Measurements from ENCODE around the gene SLC2A14.
"Not testable (repeated sequence)": the region's sequence is repeated elsewhere in the genome, so short reads cannot be mapped to it uniquely, and the experiment has no call there.

Gene SLC2A14

GRCh38 chr12:7787574-7788293 lies 85.0 kb downstream of the SLC2A14 start:
- TF ChIP-seq ZFX (IDR thresholded peaks at IDR 0.05; ENCODE audit: borderline replicate concordance) (no peak), CTCF (IDR thresholded peaks at IDR 0.05) (no peak)
- H3K27ac ChIP-seq: no peak overlapping the region

GRCh38 chr12:7784701-7785100 lies 88.0 kb downstream of the SLC2A14 start:
- H3K27ac ChIP-seq: no peak overlapping the region
- no peak for TF ChIP-seq ZFX (IDR thresholded peaks at IDR 0.05; ENCODE audit: borderline replicate concordance)
- TF ChIP-seq CTCF (IDR thresholded peaks at IDR 0.05): no peak

- not testable (repeated sequence) for H3K27ac ChIP-seq
Measured at GRCh38 chr12:7783433-7783832, 89.3 kb downstream of the SLC2A14 start.

DNA sequence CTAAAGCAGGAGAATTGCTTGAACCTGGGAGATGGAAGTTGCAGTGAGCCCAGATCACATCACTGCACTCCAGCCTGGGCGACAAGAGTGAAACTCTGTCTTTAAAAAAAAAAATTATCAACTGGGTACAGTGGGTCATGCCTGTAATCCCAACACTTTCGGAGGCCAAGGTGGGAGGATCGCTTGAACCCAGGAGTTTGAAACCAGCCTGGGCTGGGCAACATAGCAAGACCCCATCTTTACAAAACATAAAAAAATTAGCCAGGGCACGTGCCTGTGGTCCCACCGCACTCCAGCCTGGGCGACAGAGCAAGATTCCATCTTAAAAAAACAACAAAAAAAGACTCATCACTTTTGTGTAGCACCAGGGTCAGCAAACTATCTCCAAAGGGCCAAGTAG lies 90.7 kb downstream of the SLC2A14 start:
- TF ChIP-seq ZFX (IDR thresholded peaks at IDR 0.05; ENCODE audit: borderline replicate concordance) (no peak), CTCF (IDR thresholded peaks at IDR 0.05) (no peak)
- H3K27ac ChIP-seq: no peak overlapping the region

DNA sequence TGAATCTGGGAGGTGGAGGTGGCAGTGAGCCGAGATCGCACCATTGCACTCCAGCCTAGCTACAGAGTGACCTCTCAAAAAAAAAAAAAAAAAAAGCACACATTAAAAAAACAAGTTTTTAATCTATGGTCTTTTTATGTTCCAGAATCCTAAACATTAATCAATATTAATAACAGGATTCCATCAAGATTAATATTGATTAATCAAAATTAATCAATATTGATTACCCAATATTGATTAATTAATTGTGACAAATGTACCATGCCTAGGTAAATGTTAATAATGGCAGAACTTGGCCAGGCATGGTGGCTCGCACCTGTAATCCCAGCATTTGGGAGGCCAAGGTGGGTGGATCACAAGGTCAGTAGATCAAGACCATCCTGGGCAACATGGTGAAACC lies 91.4 kb downstream of the SLC2A14 start:
- no peak for TF ChIP-seq ZFX (IDR thresholded peaks at IDR 0.05; ENCODE audit: borderline replicate concordance)
- no peak for TF ChIP-seq CTCF (IDR thresholded peaks at IDR 0.05)
- no peak overlapping the region for H3K27ac ChIP-seq

- H3K27ac ChIP-seq: no peak overlapping the region
- TF ChIP-seq CTCF (IDR thresholded peaks at IDR 0.05) (no peak), ZFX (IDR thresholded peaks at IDR 0.05; ENCODE audit: borderline replicate concordance) (no peak)
Measured at GRCh38 chr12:7769999-7770398, 102.7 kb downstream of the SLC2A14 start.

All from 22Rv1 (cell line).